Panc1 (cell line): Measurements from ENCODE around the gene NFIB. TPM values are rescaled to one million over a fixed set of nuclear protein-coding genes. Genes with fewer than 3 reads are reported as not detected.

Experiments used
- ATAC-seq: fragments of 200-7000 bp; cut with Tn5 transposase; 2 replicates; pipeline ENCODE4 v1.9.1; 2020; ENCODE audit warnings: mild to moderate bottlenecking, moderate library complexity
- BruUV-seq: library from RNA; stranded (reverse); fragments of 400-500 nt; replicated peaks from 2 replicates; lab custom pipeline; 2021; lab: Mats Ljungman, UMichigan
- CTCF ChIA-PET: fragments of 300-600 bp; sonication (Branson Sonifier 250); formaldehyde crosslinking; loops from one replicate; lab custom pipeline; 2022; ENCODE audit warnings: antibody characterized with exemption; lab: Charles Lee
- POLR2A ChIA-PET: fragments of 300-600 bp; sonication (Branson Sonifier 250); formaldehyde crosslinking; loops from one replicate; lab custom pipeline; 2022; ENCODE audit warnings: antibody characterized with exemption; lab: Charles Lee
- DNase-seq: peaks from one replicate; pipeline ENCODE4 v3.0.0-alpha.2; 2010; ENCODE audit warnings: low read depth, low spot score
- H3K27ac ChIP-seq: 2 replicates; pipeline ENCODE4 v1.5.1; 2011; ENCODE audit warnings: mild to moderate bottlenecking, low read length, inconsistent platforms
- H3K27me3 ChIP-seq: fragments of 200-500 bp; sonication (Bioruptor generic); 2 replicates; pipeline ENCODE4 v1.6.0; 2014; ENCODE audit warnings: low read length, inconsistent platforms; ENCODE audit not compliant: control insufficient read depth, insufficient read depth
- H3K36me3 ChIP-seq: fragments of 200-500 bp; sonication (Bioruptor generic); 2 replicates; pipeline ENCODE4 v1.5.1; 2014; ENCODE audit warnings: inconsistent platforms, mild to moderate bottlenecking, low read length, moderate library complexity; ENCODE audit not compliant: control insufficient read depth, insufficient read depth
- H3K4me1 ChIP-seq: 2 replicates; pipeline ENCODE4 v1.5.1; 2011; ENCODE audit warnings: inconsistent platforms, mild to moderate bottlenecking, low read length, moderate library complexity; ENCODE audit not compliant: control insufficient read depth, insufficient read depth
- H3K4me3 ChIP-seq, 2 experiments: 2 replicates each; pipeline ENCODE4 v1.5.1; 2011 to 2012; ENCODE audit warnings: low read depth in 2 of 2, low read length in 2 of 2, mild to moderate bottlenecking in 2 of 2, inconsistent platforms in 1 of 2, moderate library complexity in 1 of 2
- H3K9me3 ChIP-seq: fragments of 200-500 bp; sonication (Bioruptor generic); 2 replicates; pipeline ENCODE4 v1.5.1; 2014; ENCODE audit warnings: low read depth, mild to moderate bottlenecking, inconsistent platforms, low read length, moderate library complexity; ENCODE audit not compliant: control insufficient read depth, insufficient read depth
- POLR2AphosphoS5 ChIP-seq: IDR thresholded peaks from 2 replicates; pipeline ENCODE4 v1.6.1; 2012; ENCODE audit warnings: mild to moderate bottlenecking, low read depth, low read length, moderate library complexity
- REST ChIP-seq, 2 experiments: IDR thresholded peaks; 2 replicates each; pipeline ENCODE4 v1.6.1; 2011 to 2012; ENCODE audit warnings: low read depth in 2 of 2, control low read depth in 1 of 2, low read length in 1 of 2, mild to moderate bottlenecking in 1 of 2, moderate library complexity in 1 of 2; ENCODE audit not compliant: insufficient read depth in 1 of 2
- SIN3A ChIP-seq: IDR thresholded peaks from 2 replicates; pipeline ENCODE4 v1.6.1; 2012; ENCODE audit warnings: low read depth, mild to moderate bottlenecking, low read length, moderate library complexity, borderline replicate concordance; ENCODE audit not compliant: insufficient read depth
- TCF7L2 ChIP-seq: IDR thresholded peaks from 2 replicates; pipeline ENCODE4 v1.6.1; 2011; ENCODE audit warnings: mild to moderate bottlenecking, low read depth, low read length, inconsistent platforms
- in situ Hi-C: cut with HindIII; loops from 2 replicates; pipeline ENCODE4 v1.10.0; 2016; ENCODE audit warnings: low sequenced_read_pairs, low pct_unique_long_range_greater_than_20kb
- intact Hi-C: fragments of 100-400 bp; cut with micrococcal nuclease; formaldehyde crosslinking; loops from one replicate; pipeline ENCODE4 v1.10.0; 2022; ENCODE audit not compliant: unreplicated experiment
- total RNA-seq: library from RNA; stranded (reverse); gene quantifications from one replicate; pipeline ENCODE4 v1.2.1, GENCODE V29; 2021; ENCODE audit not compliant: unreplicated experiment
- TF ChIP-seq, protein P1 (sequence below): fragments of 450-650 bp; IDR thresholded peaks from 2 replicates; pipeline ENCODE4 v1.5.1; 2017; ENCODE audit warnings: mild to moderate bottlenecking

Gene NFIB
- total RNA-seq, 1 experiment from 2014 or later = 26.7 TPM

GRCh38 chr9:14342736-14343135 lies 28.8 kb upstream of the NFIB start:
- in situ Hi-C loops = no loop called here
- no peaks in the 10 kb centered on the region for H3K9me3 ChIP-seq
- TF ChIP-seq SIN3A = no peak
- TF ChIP-seq, protein P1, sequence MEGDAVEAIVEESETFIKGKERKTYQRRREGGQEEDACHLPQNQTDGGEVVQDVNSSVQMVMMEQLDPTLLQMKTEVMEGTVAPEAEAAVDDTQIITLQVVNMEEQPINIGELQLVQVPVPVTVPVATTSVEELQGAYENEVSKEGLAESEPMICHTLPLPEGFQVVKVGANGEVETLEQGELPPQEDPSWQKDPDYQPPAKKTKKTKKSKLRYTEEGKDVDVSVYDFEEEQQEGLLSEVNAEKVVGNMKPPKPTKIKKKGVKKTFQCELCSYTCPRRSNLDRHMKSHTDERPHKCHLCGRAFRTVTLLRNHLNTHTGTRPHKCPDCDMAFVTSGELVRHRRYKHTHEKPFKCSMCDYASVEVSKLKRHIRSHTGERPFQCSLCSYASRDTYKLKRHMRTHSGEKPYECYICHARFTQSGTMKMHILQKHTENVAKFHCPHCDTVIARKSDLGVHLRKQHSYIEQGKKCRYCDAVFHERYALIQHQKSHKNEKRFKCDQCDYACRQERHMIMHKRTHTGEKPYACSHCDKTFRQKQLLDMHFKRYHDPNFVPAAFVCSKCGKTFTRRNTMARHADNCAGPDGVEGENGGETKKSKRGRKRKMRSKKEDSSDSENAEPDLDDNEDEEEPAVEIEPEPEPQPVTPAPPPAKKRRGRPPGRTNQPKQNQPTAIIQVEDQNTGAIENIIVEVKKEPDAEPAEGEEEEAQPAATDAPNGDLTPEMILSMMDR = no peak
- no peak for TF ChIP-seq POLR2AphosphoS5
- TF ChIP-seq REST (IDR thresholded peaks at IDR 0.05; ENCODE audit: insufficient read depth in 1 of 2, low read depth in 2 of 2, low read length in 1 of 2) = no peak
- TF ChIP-seq TCF7L2 = no peak
- no peaks in the 10 kb centered on the region for H3K4me1 ChIP-seq
- ChIA-PET CTCF (no interaction called here), POLR2A (no interaction called here)
- H3K27me3 ChIP-seq = no peaks in the 10 kb centered on the region
- DNase-seq (no peak), ATAC-seq (no peak)
- no TSS peak for BruUV-seq
- H3K36me3 ChIP-seq = no peaks in the 10 kb centered on the region
- no peak overlapping the region for H3K4me3 ChIP-seq
- intact Hi-C loops = no loop called here
- H3K27ac ChIP-seq = no peak overlapping the region

GRCh38 chr9:14341437-14342122 lies 27.6 kb upstream of the NFIB start:
- in situ Hi-C loops (no loop called here), intact Hi-C loops (no loop called here)
- Histone ChIP-seq H3K27me3 (no peaks in the 10 kb centered on the region), H3K27ac (no peak overlapping the region), H3K9me3 (no peaks in the 10 kb centered on the region), H3K4me1 (no peaks in the 10 kb centered on the region), H3K4me3 (no peak overlapping the region), H3K36me3 (no peaks in the 10 kb centered on the region)
- ChIA-PET CTCF (no interaction called here), POLR2A (no interaction called here)
- no TSS peak for BruUV-seq
- ATAC-seq = no peak
- no peak for DNase-seq
- TF ChIP-seq, protein P1 = no peak
- TF ChIP-seq TCF7L2 (no peak), REST (IDR thresholded peaks at IDR 0.05; ENCODE audit: insufficient read depth in 1 of 2, low read depth in 2 of 2, low read length in 1 of 2) (no peak), POLR2AphosphoS5 (no peak), SIN3A (no peak)
